ENCODE data around the gene COL12A1. TPM values are rescaled to one million over a fixed set of nuclear protein-coding genes. Genes with fewer than 3 reads are reported as not detected.
A peak's percentile ranks its signal among the peaks of the same experiment; 100 is the strongest.

Gene COL12A1
- total RNA-seq, 2 experiments from 2014 or later = not detected

- ChIA-PET POLR2A (no interaction called here), CTCF (interaction anchor here (5.8 kb wide), 1 partner anchor 1474 kb away, joined by 90 read pairs; no protein-coding TSS in a partner anchor)
- Mint-ChIP-seq H3K27ac (no peak overlapping the region), H3K4me1 (ENCODE audit: low read depth) (peaks cover 22% of the 10 kb centered on the region), H3K4me3 (no peak overlapping the region), H3K36me3 (ENCODE audit: low read depth) (no peaks in the 10 kb centered on the region), H3K9me3 (no peaks in the 10 kb centered on the region), H3K27me3 (peaks cover 75% of the 10 kb centered on the region)
- Histone ChIP-seq H3K4me1 (ENCODE audit: insufficient read depth, low read length) (peaks cover 21% of the 10 kb centered on the region), H3K27me3 (ENCODE audit: control insufficient read depth in 1 of 2, insufficient read depth in 2 of 2, low read length in 2 of 2) (peaks cover 20 to 29% of the 10 kb centered on the region in 2 experiments), H3K4me3 (ENCODE audit: low read length) (no peak overlapping the region), H3K27ac (ENCODE audit: low read depth in 1 of 2, low read length in 2 of 2) (no peak overlapping the region), H3K9me3 (ENCODE audit: control insufficient read depth in 1 of 2, insufficient read depth in 1 of 2, low read length in 2 of 2) (no peaks in the 10 kb centered on the region), H3K36me3 (ENCODE audit: insufficient read depth, low read length) (no peaks in the 10 kb centered on the region)
- ATAC-seq (ENCODE audit: poor library complexity) = no peak
- TF ChIP-seq CTCF (IDR thresholded peaks at IDR 0.05) = no peak
- intact Hi-C loops (cut with DNase I, micrococcal nuclease) = loop anchor here in 1 of 2 experiments (5.0 kb wide), 1 partner anchor 310 kb away; no protein-coding TSS in a partner anchor
- DNase-seq = no peak
Observed at GRCh38 chr6:75211920-75212590, 6.2 kb upstream of the COL12A1 start.

GRCh38 chr6:75210885-75211739 lies 5.3 kb upstream of the COL12A1 start:
- Histone ChIP-seq H3K4me3 (ENCODE audit: low read length) (no peak overlapping the region), H3K27me3 (ENCODE audit: control insufficient read depth in 1 of 2, insufficient read depth in 2 of 2, low read length in 2 of 2) (peaks cover 30 to 38% of the 10 kb centered on the region in 2 experiments), H3K4me1 (ENCODE audit: insufficient read depth, low read length) (peaks cover 31% of the 10 kb centered on the region), H3K36me3 (ENCODE audit: insufficient read depth, low read length) (no peaks in the 10 kb centered on the region), H3K9me3 (ENCODE audit: control insufficient read depth in 1 of 2, insufficient read depth in 1 of 2, low read length in 2 of 2) (peaks cover 0 to under 1% of the 10 kb centered on the region in 2 experiments), H3K27ac (ENCODE audit: low read depth in 1 of 2, low read length in 2 of 2) (no peak overlapping the region)
- ATAC-seq (ENCODE audit: poor library complexity) (no peak), DNase-seq (peak in 7 of 14 experiments; percentile 33 to 81 (median 65))
- Mint-ChIP-seq H3K27me3 (peaks cover 78% of the 10 kb centered on the region), H3K9me3 (no peaks in the 10 kb centered on the region), H3K4me3 (no peak overlapping the region), H3K4me1 (ENCODE audit: low read depth) (peaks cover 31% of the 10 kb centered on the region), H3K27ac (no peak overlapping the region), H3K36me3 (ENCODE audit: low read depth) (no peaks in the 10 kb centered on the region)
- CTCF ChIA-PET = interaction anchor here (1.5 to 5.8 kb wide), 2 partner anchors 9 to 1473 kb away, joined by 3 to 90 read pairs; no protein-coding TSS in a partner anchor
- peak; percentile 85 for TF ChIP-seq CTCF (IDR thresholded peaks at IDR 0.05)
- intact Hi-C loops (cut with DNase I, micrococcal nuclease) = loop anchor here in 1 of 2 experiments (5.0 kb wide), 1 partner anchor 311 kb away; no protein-coding TSS in a partner anchor
- POLR2A ChIA-PET = interaction anchor here (1.0 kb wide), 1 partner anchor 1558 kb away, joined by 4 read pairs; no protein-coding TSS in a partner anchor

GRCh38 chr6:75209184-75209723 lies 3.4 kb upstream of the COL12A1 start:
- no peak overlapping the region for H3K4me3 ChIP-seq (ENCODE audit: low read length)
- DNase-seq (no peak), ATAC-seq (ENCODE audit: poor library complexity) (no peak)
- no peaks in the 10 kb centered on the region for H3K9me3 Mint-ChIP-seq
- ChIA-PET CTCF (interaction anchor here (0.6 to 5.8 kb wide), 17 partner anchors 31 to 1596 kb away, joined by 3 to 90 read pairs (median 3); no protein-coding TSS in a partner anchor), POLR2A (interaction anchor here (2.1 kb wide), 1 partner anchor 1470 kb away, joined by 9 read pairs; no protein-coding TSS in a partner anchor)
- peaks cover 0 to 8% of the 10 kb centered on the region in 2 experiments for H3K9me3 ChIP-seq (ENCODE audit: control insufficient read depth in 1 of 2, insufficient read depth in 1 of 2, low read length in 2 of 2)
- H3K4me1 Mint-ChIP-seq (ENCODE audit: low read depth) = peaks cover 50% of the 10 kb centered on the region
- no peak overlapping the region for H3K27ac ChIP-seq (ENCODE audit: low read depth in 1 of 2, low read length in 2 of 2)
- H3K27me3 Mint-ChIP-seq = peaks cover 83% of the 10 kb centered on the region
- H3K4me3 Mint-ChIP-seq = no peak overlapping the region
- H3K36me3 ChIP-seq (ENCODE audit: insufficient read depth, low read length) = no peaks in the 10 kb centered on the region
- intact Hi-C loops (cut with DNase I, micrococcal nuclease) = loop anchor here (1.0 to 2.0 kb wide), 6 partner anchors 1118 to 1534 kb away; no protein-coding TSS in a partner anchor
- peaks cover 45 to 57% of the 10 kb centered on the region in 2 experiments for H3K27me3 ChIP-seq (ENCODE audit: control insufficient read depth in 1 of 2, insufficient read depth in 2 of 2, low read length in 2 of 2)
- no peak overlapping the region for H3K27ac Mint-ChIP-seq
- H3K4me1 ChIP-seq (ENCODE audit: insufficient read depth, low read length) = peaks cover 49% of the 10 kb centered on the region
- no peaks in the 10 kb centered on the region for H3K36me3 Mint-ChIP-seq (ENCODE audit: low read depth)
- peak; percentile 42 for TF ChIP-seq CTCF (IDR thresholded peaks at IDR 0.05)
